ENCODE results near the gene KCNH1.

DNA sequence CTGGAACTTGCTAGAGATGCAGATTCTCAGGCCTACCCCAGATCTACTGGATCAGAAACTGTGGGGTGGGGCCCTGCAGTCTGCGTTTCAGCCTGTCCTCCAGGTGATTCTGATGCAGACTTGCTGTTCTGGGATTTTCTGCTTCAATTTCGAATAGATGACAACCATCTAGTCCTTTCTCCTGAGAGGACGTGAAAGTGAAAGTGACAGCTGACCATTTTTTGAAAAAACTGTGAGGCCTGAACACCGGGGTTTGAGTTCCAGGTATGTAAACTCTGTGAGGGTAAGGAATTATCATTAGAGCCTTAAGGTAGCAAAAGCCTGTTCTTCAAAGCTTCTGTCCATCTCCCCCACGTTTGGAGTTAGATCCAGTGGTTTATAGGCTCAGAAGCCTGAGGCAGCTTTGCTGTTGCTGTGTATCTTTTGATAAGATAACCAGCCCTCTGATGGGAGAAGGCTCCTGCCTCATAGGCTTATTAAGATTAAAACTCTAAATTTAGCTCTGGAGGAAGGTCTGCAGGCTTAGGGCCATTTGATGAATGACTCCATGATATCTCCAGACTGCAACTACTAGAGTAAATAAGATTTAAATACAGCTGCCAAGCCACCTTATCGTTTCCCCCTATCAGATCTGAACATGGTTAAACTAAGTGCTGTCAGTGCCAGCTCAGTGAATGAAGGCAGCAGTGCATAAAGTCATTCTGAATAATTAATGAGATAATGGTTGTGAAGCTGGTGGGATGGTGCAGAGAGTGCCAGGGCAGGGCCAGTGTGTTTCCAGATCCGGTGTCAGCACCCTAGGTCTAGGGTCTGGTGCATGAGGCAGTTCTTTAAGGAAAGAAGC, 470.0 kb downstream of the KCNH1 start:
- TF ChIP-seq, protein P1, sequence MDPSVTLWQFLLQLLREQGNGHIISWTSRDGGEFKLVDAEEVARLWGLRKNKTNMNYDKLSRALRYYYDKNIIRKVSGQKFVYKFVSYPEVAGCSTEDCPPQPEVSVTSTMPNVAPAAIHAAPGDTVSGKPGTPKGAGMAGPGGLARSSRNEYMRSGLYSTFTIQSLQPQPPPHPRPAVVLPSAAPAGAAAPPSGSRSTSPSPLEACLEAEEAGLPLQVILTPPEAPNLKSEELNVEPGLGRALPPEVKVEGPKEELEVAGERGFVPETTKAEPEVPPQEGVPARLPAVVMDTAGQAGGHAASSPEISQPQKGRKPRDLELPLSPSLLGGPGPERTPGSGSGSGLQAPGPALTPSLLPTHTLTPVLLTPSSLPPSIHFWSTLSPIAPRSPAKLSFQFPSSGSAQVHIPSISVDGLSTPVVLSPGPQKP (IDR thresholded peaks at IDR 0.05; ENCODE audit: borderline replicate concordance, low read depth, low read length), result no peak
- no peak for TF ChIP-seq SMC3 (IDR thresholded peaks at IDR 0.05; ENCODE audit: low read depth, low read length)
- TF ChIP-seq, protein P2, sequence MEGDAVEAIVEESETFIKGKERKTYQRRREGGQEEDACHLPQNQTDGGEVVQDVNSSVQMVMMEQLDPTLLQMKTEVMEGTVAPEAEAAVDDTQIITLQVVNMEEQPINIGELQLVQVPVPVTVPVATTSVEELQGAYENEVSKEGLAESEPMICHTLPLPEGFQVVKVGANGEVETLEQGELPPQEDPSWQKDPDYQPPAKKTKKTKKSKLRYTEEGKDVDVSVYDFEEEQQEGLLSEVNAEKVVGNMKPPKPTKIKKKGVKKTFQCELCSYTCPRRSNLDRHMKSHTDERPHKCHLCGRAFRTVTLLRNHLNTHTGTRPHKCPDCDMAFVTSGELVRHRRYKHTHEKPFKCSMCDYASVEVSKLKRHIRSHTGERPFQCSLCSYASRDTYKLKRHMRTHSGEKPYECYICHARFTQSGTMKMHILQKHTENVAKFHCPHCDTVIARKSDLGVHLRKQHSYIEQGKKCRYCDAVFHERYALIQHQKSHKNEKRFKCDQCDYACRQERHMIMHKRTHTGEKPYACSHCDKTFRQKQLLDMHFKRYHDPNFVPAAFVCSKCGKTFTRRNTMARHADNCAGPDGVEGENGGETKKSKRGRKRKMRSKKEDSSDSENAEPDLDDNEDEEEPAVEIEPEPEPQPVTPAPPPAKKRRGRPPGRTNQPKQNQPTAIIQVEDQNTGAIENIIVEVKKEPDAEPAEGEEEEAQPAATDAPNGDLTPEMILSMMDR (conservative IDR thresholded peaks at IDR 0.05; ENCODE audit: low read depth, low read length), result no peak
- TF ChIP-seq RCOR1 (IDR thresholded peaks at IDR 0.05; ENCODE audit: insufficient replicate concordance, low read length), result no peak
- no peak for TF ChIP-seq RAD21 (IDR thresholded peaks at IDR 0.05; ENCODE audit: low read length)
- no peak for TF ChIP-seq CEBPB (IDR thresholded peaks at IDR 0.05; ENCODE audit: low read depth, low read length)
- TF ChIP-seq MXI1 (IDR thresholded peaks at IDR 0.05; ENCODE audit: borderline replicate concordance, low read depth, low read length), result no peak
- no peak for TF ChIP-seq RFX5 (IDR thresholded peaks at IDR 0.05; ENCODE audit: low read depth, low read length)
- TF ChIP-seq POLR2A (IDR thresholded peaks at IDR 0.05; ENCODE audit: low read depth, low read length), result no peak
- TF ChIP-seq MAFK (IDR thresholded peaks at IDR 0.05; ENCODE audit: low read depth, low read length), result no peak
- TF ChIP-seq, protein P3, sequence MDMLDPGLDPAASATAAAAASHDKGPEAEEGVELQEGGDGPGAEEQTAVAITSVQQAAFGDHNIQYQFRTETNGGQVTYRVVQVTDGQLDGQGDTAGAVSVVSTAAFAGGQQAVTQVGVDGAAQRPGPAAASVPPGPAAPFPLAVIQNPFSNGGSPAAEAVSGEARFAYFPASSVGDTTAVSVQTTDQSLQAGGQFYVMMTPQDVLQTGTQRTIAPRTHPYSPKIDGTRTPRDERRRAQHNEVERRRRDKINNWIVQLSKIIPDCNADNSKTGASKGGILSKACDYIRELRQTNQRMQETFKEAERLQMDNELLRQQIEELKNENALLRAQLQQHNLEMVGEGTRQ (IDR thresholded peaks at IDR 0.05; ENCODE audit: low read depth, low read length), result no peak
- TF ChIP-seq MAZ (IDR thresholded peaks at IDR 0.05; ENCODE audit: borderline replicate concordance, low read depth, low read length), result no peak
- TF ChIP-seq FOS (IDR thresholded peaks at IDR 0.05; ENCODE audit: low read depth, low read length), result no peak
- no peak for TF ChIP-seq CHD1 (IDR thresholded peaks at IDR 0.05; ENCODE audit: low read depth, low read length)
